SIG-M5 treated with dmso at 0.1 percent for 504 hours (cell line): Measurements from ENCODE around the gene ANO3.

ENCODE experiments used
- DNase-seq: peaks from one replicate; lab custom pipeline; 2025; ENCODE audit not compliant: unreplicated experiment; lab: John Stamatoyannopoulos, UW

Gene ANO3

GRCh38 chr11:26353010-26353409, 21.1 kb downstream of the ANO3 start:
- no peak for DNase-seq

- no peak for DNase-seq
These were observed 27.1 kb downstream of the ANO3 start for GRCh38 chr11:26359055-26359454.

- DNase-seq, result no peak
These were observed 33.4 kb downstream of the ANO3 start for GRCh38 chr11:26365284-26365683.

- DNase-seq, result no peak
These were observed 45.7 kb downstream of the ANO3 start for GRCh38 chr11:26377619-26378018.

GRCh38 chr11:26399336-26399735, 67.4 kb downstream of the ANO3 start:
- no peak for DNase-seq

GRCh38 chr11:26410706-26411366, 78.9 kb downstream of the ANO3 start:
- no peak for DNase-seq

GRCh38 chr11:26412955-26413354, 81.0 kb downstream of the ANO3 start:
- DNase-seq, result no peak

GRCh38 chr11:26418386-26418912, 86.5 kb downstream of the ANO3 start:
- no peak for DNase-seq

- no peak for DNase-seq
These were observed 88.4 kb downstream of the ANO3 start for GRCh38 chr11:26420331-26420730.

GRCh38 chr11:26424255-26424654, 92.3 kb downstream of the ANO3 start:
- no peak for DNase-seq

- no peak for DNase-seq
These were observed 107.9 kb downstream of the ANO3 start for GRCh38 chr11:26439854-26440253.

GRCh38 chr11:26442131-26442530, 110.2 kb downstream of the ANO3 start:
- no peak for DNase-seq

- no peak for DNase-seq
These were observed 111.7 kb downstream of the ANO3 start for GRCh38 chr11:26443617-26444016.

- no peak for DNase-seq
These were observed 125.7 kb downstream of the ANO3 start for GRCh38 chr11:26457636-26458035.

GRCh38 chr11:26465274-26465673, 133.3 kb downstream of the ANO3 start:
- DNase-seq, result no peak

- DNase-seq, result no peak
These were observed 135.6 kb downstream of the ANO3 start for GRCh38 chr11:26467506-26467905.

GRCh38 chr11:26470992-26471391, 139.1 kb downstream of the ANO3 start:
- DNase-seq, result no peak

- DNase-seq, result no peak
These were observed 141.6 kb downstream of the ANO3 start for GRCh38 chr11:26473216-26474194.

- no peak for DNase-seq
These were observed 142.5 kb downstream of the ANO3 start for GRCh38 chr11:26474401-26474800.

- no peak for DNase-seq
These were observed 145.5 kb downstream of the ANO3 start for GRCh38 chr11:26477396-26477795.

GRCh38 chr11:26478710-26479109, 146.8 kb downstream of the ANO3 start:
- no peak for DNase-seq

- no peak for DNase-seq
These were observed 148.1 kb downstream of the ANO3 start for GRCh38 chr11:26480041-26480440.
